ENCODE data around the gene ARHGEF10L. TPM values are rescaled to one million over a fixed set of nuclear protein-coding genes. Genes with fewer than 3 reads are reported as not detected.

Gene ARHGEF10L
- total RNA-seq, 1 experiment from 2014 or later: 11.2 TPM

GRCh38 chr1:17598251-17598650 is 58.8 kb downstream of the ARHGEF10L start:
- H3K27ac ChIP-seq (ENCODE audit: low read length): no peak overlapping the region
- H3F3A ChIP-seq (ENCODE audit: low read length, unreplicated experiment): no peaks in the 10 kb centered on the region
- no peaks in the 10 kb centered on the region for H4K20me1 ChIP-seq (ENCODE audit: low read length)
- ChIA-PET POLR2A (ENCODE audit: unreplicated experiment) (no interaction called here), CTCF (interaction anchor here (0.6 kb wide), 1 partner anchor 117 kb away, joined by 12 read pairs; no protein-coding TSS in a partner anchor)
- H3K4me1 ChIP-seq (ENCODE audit: insufficient read depth, low read length): no peaks in the 10 kb centered on the region
- BruUV-seq (replicated peaks): no TSS peak
- intact Hi-C loops (cut with micrococcal nuclease): no loop called here
- no peaks in the 10 kb centered on the region for H3K36me3 ChIP-seq (ENCODE audit: low read depth, low read length)
- DNase-seq: no peak
- no peaks in the 10 kb centered on the region for H3K27me3 ChIP-seq (ENCODE audit: low read length)
- no peak overlapping the region for H2AFZ ChIP-seq (ENCODE audit: low read length)
- H3K9me2 ChIP-seq (replicated peaks; ENCODE audit: low read length): no peaks in the 10 kb centered on the region
- no peaks in the 10 kb centered on the region for H3K9me3 ChIP-seq (ENCODE audit: low read length)
- no peak overlapping the region for H3K4me2 ChIP-seq (ENCODE audit: low read length)
- H3K79me2 ChIP-seq (ENCODE audit: low read length): no peaks in the 10 kb centered on the region
- ATAC-seq: no peak
- no peak overlapping the region for H3K4me3 ChIP-seq (ENCODE audit: low read length)
- no peak overlapping the region for H3K9ac ChIP-seq (ENCODE audit: low read length)
- no peak for TF ChIP-seq EZH2phosphoT487 (IDR thresholded peaks at IDR 0.05; ENCODE audit: borderline replicate concordance, low read length)
- no peak for TF ChIP-seq EZH2 (IDR thresholded peaks at IDR 0.05; ENCODE audit: low read length, unreplicated experiment)
- TF ChIP-seq, protein P1, sequence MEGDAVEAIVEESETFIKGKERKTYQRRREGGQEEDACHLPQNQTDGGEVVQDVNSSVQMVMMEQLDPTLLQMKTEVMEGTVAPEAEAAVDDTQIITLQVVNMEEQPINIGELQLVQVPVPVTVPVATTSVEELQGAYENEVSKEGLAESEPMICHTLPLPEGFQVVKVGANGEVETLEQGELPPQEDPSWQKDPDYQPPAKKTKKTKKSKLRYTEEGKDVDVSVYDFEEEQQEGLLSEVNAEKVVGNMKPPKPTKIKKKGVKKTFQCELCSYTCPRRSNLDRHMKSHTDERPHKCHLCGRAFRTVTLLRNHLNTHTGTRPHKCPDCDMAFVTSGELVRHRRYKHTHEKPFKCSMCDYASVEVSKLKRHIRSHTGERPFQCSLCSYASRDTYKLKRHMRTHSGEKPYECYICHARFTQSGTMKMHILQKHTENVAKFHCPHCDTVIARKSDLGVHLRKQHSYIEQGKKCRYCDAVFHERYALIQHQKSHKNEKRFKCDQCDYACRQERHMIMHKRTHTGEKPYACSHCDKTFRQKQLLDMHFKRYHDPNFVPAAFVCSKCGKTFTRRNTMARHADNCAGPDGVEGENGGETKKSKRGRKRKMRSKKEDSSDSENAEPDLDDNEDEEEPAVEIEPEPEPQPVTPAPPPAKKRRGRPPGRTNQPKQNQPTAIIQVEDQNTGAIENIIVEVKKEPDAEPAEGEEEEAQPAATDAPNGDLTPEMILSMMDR (conservative IDR thresholded peaks at IDR 0.05; ENCODE audit: low read depth, low read length): no peak

DNA sequence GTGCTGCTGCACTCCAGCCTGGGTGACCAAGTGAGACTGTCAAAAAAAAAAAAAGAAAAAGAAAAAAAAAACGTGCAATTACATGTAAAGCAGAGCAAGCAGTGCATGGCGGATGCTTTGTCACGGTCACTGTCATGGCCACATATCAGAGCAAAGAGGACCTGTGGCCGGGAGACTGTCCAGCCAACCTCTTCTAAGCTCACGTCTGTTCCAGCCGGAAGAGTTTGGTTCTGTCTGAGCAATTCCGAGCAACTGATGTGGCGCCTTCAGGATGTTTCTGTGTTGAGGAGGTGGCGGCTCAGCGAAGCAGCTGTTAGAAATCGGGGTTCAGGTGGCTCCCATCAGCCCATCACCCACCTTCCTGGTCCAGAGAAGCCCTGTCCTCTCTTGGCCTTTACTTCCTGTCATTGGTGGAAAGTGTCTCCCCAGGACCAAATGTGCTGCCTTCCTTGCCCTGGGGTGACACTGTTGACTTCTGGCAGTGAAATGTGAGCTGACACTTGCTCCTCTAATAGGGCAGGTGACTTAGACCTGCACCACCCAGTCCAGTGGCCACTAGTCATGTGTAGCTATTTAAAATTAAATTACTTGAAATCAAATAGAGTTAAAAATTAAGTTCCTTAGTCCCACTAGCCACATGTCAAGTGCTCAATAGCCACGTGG is 59.9 kb downstream of the ARHGEF10L start:
- Histone ChIP-seq H3K27ac (ENCODE audit: low read length) (no peak overlapping the region), H3K4me1 (ENCODE audit: insufficient read depth, low read length) (no peaks in the 10 kb centered on the region), H3K79me2 (ENCODE audit: low read length) (no peaks in the 10 kb centered on the region), H4K20me1 (ENCODE audit: low read length) (no peaks in the 10 kb centered on the region), H3K9me2 (replicated peaks; ENCODE audit: low read length) (no peaks in the 10 kb centered on the region), H3K36me3 (ENCODE audit: low read depth, low read length) (no peaks in the 10 kb centered on the region), H3K4me2 (ENCODE audit: low read length) (no peak overlapping the region), H3F3A (ENCODE audit: low read length, unreplicated experiment) (no peaks in the 10 kb centered on the region), H3K9ac (ENCODE audit: low read length) (no peak overlapping the region), H3K4me3 (ENCODE audit: low read length) (no peak overlapping the region), H3K9me3 (ENCODE audit: low read length) (no peaks in the 10 kb centered on the region), H3K27me3 (ENCODE audit: low read length) (no peaks in the 10 kb centered on the region), H2AFZ (ENCODE audit: low read length) (no peak overlapping the region)
- ATAC-seq (no peak), DNase-seq (no peak)
- ChIA-PET CTCF (no interaction called here), POLR2A (ENCODE audit: unreplicated experiment) (interaction anchor here (0.5 kb wide), 1 partner anchor 183 kb away, joined by 5 read pairs; no protein-coding TSS in a partner anchor)
- no peak for TF ChIP-seq EZH2phosphoT487 (IDR thresholded peaks at IDR 0.05; ENCODE audit: borderline replicate concordance, low read length)
- no peak for TF ChIP-seq EZH2 (IDR thresholded peaks at IDR 0.05; ENCODE audit: low read length, unreplicated experiment)
- TF ChIP-seq, protein P1 (conservative IDR thresholded peaks at IDR 0.05; ENCODE audit: low read depth, low read length): no peak
- intact Hi-C loops (cut with micrococcal nuclease): no loop called here
- no TSS peak for BruUV-seq (replicated peaks)

DNA sequence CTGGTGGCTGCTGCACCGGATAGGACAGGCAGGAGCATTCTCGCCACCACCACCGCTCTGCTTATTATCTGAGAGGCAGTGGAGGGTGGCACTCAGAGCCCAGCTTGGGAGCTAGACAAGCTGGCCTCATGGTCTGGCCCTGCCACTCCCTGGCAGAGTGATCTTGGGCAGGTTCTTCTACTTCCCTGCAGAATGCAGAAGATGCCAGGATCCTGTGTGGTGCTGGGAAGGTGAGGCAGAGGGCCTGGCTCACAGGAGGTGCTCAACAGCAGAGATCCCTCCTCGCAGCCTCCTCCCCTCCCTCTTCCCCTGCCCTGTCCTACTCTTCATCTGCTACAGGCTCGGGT is 60.4 kb downstream of the ARHGEF10L start:
- no peak overlapping the region for H3K4me3 ChIP-seq (ENCODE audit: low read length)
- no peak overlapping the region for H3K9ac ChIP-seq (ENCODE audit: low read length)
- no peak overlapping the region for H3K27ac ChIP-seq (ENCODE audit: low read length)
- DNase-seq (no peak), ATAC-seq (no peak)
- ChIA-PET CTCF (no interaction called here), POLR2A (ENCODE audit: unreplicated experiment) (no interaction called here)
- H3K9me3 ChIP-seq (ENCODE audit: low read length): no peaks in the 10 kb centered on the region
- TF ChIP-seq, protein P1 (conservative IDR thresholded peaks at IDR 0.05; ENCODE audit: low read depth, low read length): no peak
- TF ChIP-seq EZH2phosphoT487 (IDR thresholded peaks at IDR 0.05; ENCODE audit: borderline replicate concordance, low read length): no peak
- TF ChIP-seq EZH2 (IDR thresholded peaks at IDR 0.05; ENCODE audit: low read length, unreplicated experiment): no peak
- no peak overlapping the region for H3K4me2 ChIP-seq (ENCODE audit: low read length)
- intact Hi-C loops (cut with micrococcal nuclease): no loop called here
- no peaks in the 10 kb centered on the region for H3K9me2 ChIP-seq (replicated peaks; ENCODE audit: low read length)
- no peaks in the 10 kb centered on the region for H3K79me2 ChIP-seq (ENCODE audit: low read length)
- no peaks in the 10 kb centered on the region for H3K27me3 ChIP-seq (ENCODE audit: low read length)
- H4K20me1 ChIP-seq (ENCODE audit: low read length): no peaks in the 10 kb centered on the region
- H2AFZ ChIP-seq (ENCODE audit: low read length): no peak overlapping the region
- BruUV-seq (replicated peaks): no TSS peak
- H3F3A ChIP-seq (ENCODE audit: low read length, unreplicated experiment): no peaks in the 10 kb centered on the region
- no peaks in the 10 kb centered on the region for H3K36me3 ChIP-seq (ENCODE audit: low read depth, low read length)
- H3K4me1 ChIP-seq (ENCODE audit: insufficient read depth, low read length): no peaks in the 10 kb centered on the region

Data from PC-3 (cell line).